Measurements from ENCODE around the gene GOLGA5. TPM values are rescaled to one million over a fixed set of nuclear protein-coding genes. Genes with fewer than 3 reads are reported as not detected.
"Not testable (repeated sequence)": the region's sequence is repeated elsewhere in the genome, so short reads cannot be mapped to it uniquely, and the experiment has no call there.

Gene GOLGA5
- total RNA-seq, 3 donors from 2014 or later (not counting 1 experiment from before 2014, with no cell fraction given) = 11.5 to 21.0 (median 17.1) TPM

GRCh38 chr14:92848887-92849286 lies 54.8 kb downstream of the GOLGA5 start:
- 31% methylated on average over 4 of the region's 4 CpGs for WGBS (ENCODE audit: insufficient coverage)
- no peak for ATAC-seq
- Histone ChIP-seq H3K9me3 (ENCODE audit: control insufficient read depth, insufficient read depth, low read length) (no peaks in the 10 kb centered on the region), H3K4me1 (ENCODE audit: control insufficient read depth, insufficient read depth, low read length) (peaks cover 21% of the 10 kb centered on the region), H3K36me3 (ENCODE audit: control insufficient read depth, insufficient read depth, low read length) (no peaks in the 10 kb centered on the region), H3K27ac (ENCODE audit: low read length) (no peak overlapping the region), H3K4me3 (ENCODE audit: low read length) (no peak overlapping the region), H3K27me3 (ENCODE audit: control insufficient read depth, insufficient read depth, low read length) (no peaks in the 10 kb centered on the region)
- H3K27ac Mint-ChIP-seq = no peak overlapping the region
- H3K4me3 Mint-ChIP-seq = no peak overlapping the region
- DNase-seq = no peak
- H3K4me1 Mint-ChIP-seq = peaks cover 17 to 19% of the 10 kb centered on the region in 2 donors
- peaks cover 9 to 19% of the 10 kb centered on the region in 2 donors for H3K27me3 Mint-ChIP-seq (ENCODE audit: low read depth in 2 of 2)
- TF ChIP-seq CTCF (IDR thresholded peaks at IDR 0.05) = no peak
- no peaks in the 10 kb centered on the region for H3K36me3 Mint-ChIP-seq
- intact Hi-C loops (cut with micrococcal nuclease) = no loop called here
- peaks cover 0 to 2% of the 10 kb centered on the region in 2 donors for H3K9me3 Mint-ChIP-seq

- 89% methylated on average over 1 of the region's 2 CpGs for WGBS (ENCODE audit: insufficient coverage)
- peaks cover 21% of the 10 kb centered on the region for H3K4me1 ChIP-seq (ENCODE audit: control insufficient read depth, insufficient read depth, low read length)
- H3K27ac ChIP-seq (ENCODE audit: low read length) = no peak overlapping the region
Measured at GRCh38 chr14:92850492-92850891, 56.4 kb downstream of the GOLGA5 start.

GRCh38 chr14:92853136-92853535 lies 59.0 kb downstream of the GOLGA5 start:
- H3K4me3 ChIP-seq (ENCODE audit: low read length); H3K4me3 Mint-ChIP-seq; H3K27ac Mint-ChIP-seq; H3K4me1 ChIP-seq (ENCODE audit: control insufficient read depth, insufficient read depth, low read length); ATAC-seq; H3K27me3 ChIP-seq (ENCODE audit: control insufficient read depth, insufficient read depth, low read length); H3K36me3 ChIP-seq (ENCODE audit: control insufficient read depth, insufficient read depth, low read length); H3K9me3 Mint-ChIP-seq; intact Hi-C loops (cut with micrococcal nuclease); H3K4me1 Mint-ChIP-seq; H3K36me3 Mint-ChIP-seq; H3K9me3 ChIP-seq (ENCODE audit: control insufficient read depth, insufficient read depth, low read length); DNase-seq; H3K27ac ChIP-seq (ENCODE audit: low read length): not testable (repeated sequence)
- 74% methylated on average over 8 of the region's 8 CpGs for WGBS (ENCODE audit: insufficient coverage)
- H3K27me3 Mint-ChIP-seq (ENCODE audit: low read depth in 2 of 2) = peaks cover 15 to 35% of the 10 kb centered on the region in 2 donors

More at GRCh38 chr14:92850492-92850891, 56.4 kb downstream of the GOLGA5 start:
- Histone ChIP-seq H3K36me3 (ENCODE audit: control insufficient read depth, insufficient read depth, low read length) (no peaks in the 10 kb centered on the region), H3K27me3 (ENCODE audit: control insufficient read depth, insufficient read depth, low read length) (no peaks in the 10 kb centered on the region), H3K9me3 (ENCODE audit: control insufficient read depth, insufficient read depth, low read length) (no peaks in the 10 kb centered on the region), H3K4me3 (ENCODE audit: low read length) (no peak overlapping the region)
- intact Hi-C loops (cut with micrococcal nuclease) = no loop called here
- Mint-ChIP-seq H3K4me3 (no peak overlapping the region), H3K27ac (no peak overlapping the region), H3K27me3 (ENCODE audit: low read depth in 2 of 2) (peaks cover 11 to 27% of the 10 kb centered on the region in 2 donors), H3K36me3 (no peaks in the 10 kb centered on the region), H3K4me1 (peaks cover 17 to 19% of the 10 kb centered on the region in 2 donors), H3K9me3 (peaks cover 0 to 2% of the 10 kb centered on the region in 2 donors)
- DNase-seq (no peak), ATAC-seq (no peak)
- no peak for TF ChIP-seq CTCF (IDR thresholded peaks at IDR 0.05)

GRCh38 chr14:92860049-92860840 lies 66.1 kb downstream of the GOLGA5 start:
- Histone ChIP-seq H3K36me3 (ENCODE audit: control insufficient read depth, insufficient read depth, low read length) (no peaks in the 10 kb centered on the region), H3K27me3 (ENCODE audit: control insufficient read depth, insufficient read depth, low read length) (no peaks in the 10 kb centered on the region), H3K4me1 (ENCODE audit: control insufficient read depth, insufficient read depth, low read length) (no peaks in the 10 kb centered on the region), H3K4me3 (ENCODE audit: low read length) (no peak overlapping the region), H3K27ac (ENCODE audit: low read length) (no peak overlapping the region), H3K9me3 (ENCODE audit: control insufficient read depth, insufficient read depth, low read length) (no peaks in the 10 kb centered on the region)
- WGBS (ENCODE audit: insufficient coverage) = 67% methylated on average over 7 of the region's 7 CpGs
- no peak for ATAC-seq
- Mint-ChIP-seq H3K27ac (no peak overlapping the region), H3K4me3 (no peak overlapping the region), H3K4me1 (no peaks in the 10 kb centered on the region), H3K27me3 (ENCODE audit: low read depth in 2 of 2) (peaks cover 7 to 33% of the 10 kb centered on the region in 2 donors), H3K9me3 (no peaks in the 10 kb centered on the region), H3K36me3 (no peaks in the 10 kb centered on the region)
- no peak for DNase-seq
- no peak for TF ChIP-seq CTCF (IDR thresholded peaks at IDR 0.05)
- intact Hi-C loops (cut with micrococcal nuclease) = no loop called here
